NB4 (cell line): ENCODE results near the gene MGST3.

ENCODE experiments used
- DNase-seq: peaks from one replicate; pipeline ENCODE4 v3.0.0; 2010; ENCODE audit warnings: low read depth
- H3K4me3 ChIP-seq: one replicate; pipeline ENCODE4 v1.5.1; 2011; ENCODE audit warnings: mild to moderate bottlenecking, low read depth, low read length, moderate library complexity
- CTCF ChIP-seq: IDR thresholded peaks from one replicate; pipeline ENCODE4 v1.5.1; 2012; ENCODE audit warnings: low read depth, low read length
- MYC ChIP-seq: IDR thresholded peaks from 2 replicates; pipeline ENCODE4 v1.6.1; 2011; ENCODE audit warnings: low read depth, low read length
- POLR2A ChIP-seq: IDR thresholded peaks from 2 replicates; pipeline ENCODE4 v1.6.1; 2011; ENCODE audit warnings: mild to moderate bottlenecking; ENCODE audit not compliant: insufficient read length; ENCODE audit errors: extremely low read depth
- TF ChIP-seq, protein P1 (sequence below): IDR thresholded peaks from 2 replicates; pipeline ENCODE4 v1.6.1; 2011; ENCODE audit warnings: low read depth, low read length

The MGST3 gene

GRCh38 chr1:165703648-165704047 is 72.6 kb downstream of the MGST3 start:
- no peak for DNase-seq
- TF ChIP-seq CTCF (no peak), POLR2A (no peak), MYC (no peak)
- TF ChIP-seq, protein P1, sequence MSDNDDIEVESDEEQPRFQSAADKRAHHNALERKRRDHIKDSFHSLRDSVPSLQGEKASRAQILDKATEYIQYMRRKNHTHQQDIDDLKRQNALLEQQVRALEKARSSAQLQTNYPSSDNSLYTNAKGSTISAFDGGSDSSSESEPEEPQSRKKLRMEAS: no peak

More at GRCh38 chr1:165703648-165704047, 72.6 kb downstream of the MGST3 start:
- H3K4me3 ChIP-seq: no peak overlapping the region
